Activated CD8-positive, alpha-beta memory T cell treated with anti-CD3 and anti-CD28 coated beads, Interleukin-2, amount 50 U/mL, for 24 hours (primary cell): ENCODE data around the gene ZNF414.
"Not testable (repeated sequence)": the region's sequence is repeated elsewhere in the genome, so short reads cannot be mapped to it uniquely, and the experiment has no call there.

Experiments used
- DNase-seq: peaks from one replicate; pipeline ENCODE4 v3.0.0-alpha.2; 2020; ENCODE audit errors: extremely low read depth

The ZNF414 gene

DNA sequence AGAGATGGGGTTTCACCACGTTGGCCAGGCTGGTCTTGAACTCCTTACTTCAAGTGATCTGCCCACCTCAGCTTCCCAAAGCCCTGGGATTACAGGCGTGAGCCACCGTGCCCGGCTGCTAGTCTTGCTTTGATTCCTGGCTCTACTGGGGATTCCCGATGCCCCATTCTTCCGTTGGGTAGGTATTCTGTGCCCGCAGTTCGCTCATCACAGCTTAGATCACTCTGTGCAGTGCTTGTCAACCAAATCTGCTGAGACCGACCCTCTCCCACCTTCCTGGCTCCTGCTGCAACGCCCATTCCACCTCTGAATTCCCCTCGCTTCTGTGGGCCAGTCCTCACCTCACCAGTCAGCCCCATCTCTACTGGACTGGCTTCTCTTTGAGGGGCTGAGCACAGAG lies 4.6 kb upstream of the ZNF414 start:
- DNase-seq = no peak

GRCh38 chr19:8517551-8518442 lies 3.8 kb upstream of the ZNF414 start:
- DNase-seq = peak; percentile 13

GRCh38 chr19:8515317-8515716 lies 1.4 kb upstream of the ZNF414 start:
- peak; percentile 39 for DNase-seq

GRCh38 chr19:8514505-8515009 lies 590 bp upstream of the ZNF414 start:
- not testable (repeated sequence) for DNase-seq

DNA sequence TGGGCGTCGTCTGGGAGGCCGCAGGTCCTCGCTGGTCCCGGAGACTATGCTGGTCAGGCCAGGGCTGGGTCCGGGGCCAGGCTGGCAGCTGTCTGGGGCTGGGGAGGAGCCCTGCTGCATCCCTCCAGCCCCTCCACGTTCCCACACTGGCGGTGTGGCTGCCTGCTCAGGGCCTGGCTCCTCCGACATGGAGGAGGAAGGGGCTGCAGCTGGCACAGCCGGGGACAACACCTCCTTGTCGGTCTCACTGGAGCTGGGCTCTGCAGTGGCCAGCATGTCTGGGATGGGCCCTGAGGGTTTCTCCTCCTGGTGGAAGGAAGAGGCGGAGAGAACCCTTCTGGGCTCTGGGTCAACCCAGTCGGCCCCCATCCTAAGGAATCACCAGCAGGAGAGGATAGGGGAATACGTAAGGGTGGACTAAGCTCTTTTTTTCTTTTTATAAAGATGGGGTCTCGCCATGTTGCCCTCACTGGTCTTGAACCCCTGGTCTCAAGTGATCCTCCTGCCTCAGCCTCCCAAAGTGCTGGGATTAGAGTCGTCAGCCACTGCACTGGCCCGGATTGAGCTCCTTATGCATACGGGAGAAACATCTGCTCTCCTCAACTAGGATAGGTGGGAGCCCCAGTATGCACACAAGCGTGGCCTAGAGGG lies 806 bp downstream of the ZNF414 start:
- DNase-seq = no peak

DNA sequence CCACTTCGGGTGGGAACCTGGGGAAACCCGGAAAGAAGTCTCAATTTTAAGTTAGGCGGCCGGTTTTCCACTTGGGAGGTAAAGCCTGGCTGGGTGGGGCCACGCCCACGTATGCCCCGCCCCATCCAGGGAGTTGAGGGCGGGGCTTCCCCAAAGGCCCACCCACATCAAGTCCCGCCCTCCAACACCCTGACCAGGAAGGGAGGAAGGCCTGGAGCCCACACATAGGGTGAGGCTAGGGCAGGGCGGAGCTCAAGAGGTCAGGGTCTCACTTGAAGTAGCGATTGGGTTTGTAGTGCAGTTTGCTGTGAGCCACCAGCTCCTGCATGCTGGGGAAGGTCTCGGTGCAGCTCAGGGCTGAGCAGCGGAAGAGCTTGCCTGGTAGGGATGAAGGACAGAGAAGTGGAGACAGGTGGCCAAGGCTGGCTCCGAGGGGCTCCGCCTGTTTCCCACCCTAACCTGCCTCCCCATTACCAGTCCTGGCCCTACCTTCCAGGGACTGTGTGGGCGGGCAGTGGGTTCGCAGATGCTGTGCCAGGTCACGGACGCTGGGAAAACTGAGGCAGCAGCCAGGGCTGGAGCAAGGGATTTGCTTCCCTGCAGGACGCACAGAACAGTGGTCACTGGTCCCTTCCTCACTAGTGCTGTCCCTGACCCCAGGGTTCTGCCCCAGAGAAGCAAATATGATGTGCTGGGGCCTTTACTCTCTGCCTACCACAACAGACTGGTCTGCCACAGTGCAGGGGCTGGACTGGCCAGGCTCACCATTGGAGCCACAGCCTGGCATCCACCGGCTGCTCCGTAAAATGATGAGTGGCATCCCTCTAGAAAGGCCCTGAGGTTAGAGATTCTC lies 1.6 kb downstream of the ZNF414 start:
- no peak for DNase-seq

GRCh38 chr19:8511573-8512101 lies 2.3 kb downstream of the ZNF414 start:
- DNase-seq = no peak

DNA sequence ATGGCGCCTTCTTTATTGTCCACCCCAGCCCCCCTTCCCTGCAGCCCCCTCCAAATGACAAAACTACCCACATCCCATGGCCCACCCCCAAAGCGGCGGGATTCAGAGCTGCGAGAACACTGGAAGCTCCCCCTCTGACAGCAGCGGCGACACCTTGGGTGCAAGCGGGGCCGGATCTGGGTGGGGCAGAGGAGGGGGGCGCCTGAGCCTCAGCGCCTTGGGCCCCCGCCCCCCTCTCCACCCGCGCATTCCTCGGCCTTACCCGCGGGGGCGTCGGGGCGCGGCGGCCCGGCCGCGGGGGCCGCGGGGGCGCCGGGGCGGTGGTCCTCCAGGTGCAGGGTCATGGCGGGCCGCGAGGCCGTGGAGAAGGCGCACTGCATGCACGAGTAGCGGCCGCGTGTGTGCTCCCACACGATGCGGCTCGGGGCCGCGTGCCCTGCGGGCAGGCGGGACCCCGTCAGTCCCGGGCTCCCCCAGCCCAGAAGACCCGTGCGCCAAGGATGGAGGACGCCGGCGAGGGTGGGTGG lies 3.3 kb downstream of the ZNF414 start:
- DNase-seq = no peak

DNA sequence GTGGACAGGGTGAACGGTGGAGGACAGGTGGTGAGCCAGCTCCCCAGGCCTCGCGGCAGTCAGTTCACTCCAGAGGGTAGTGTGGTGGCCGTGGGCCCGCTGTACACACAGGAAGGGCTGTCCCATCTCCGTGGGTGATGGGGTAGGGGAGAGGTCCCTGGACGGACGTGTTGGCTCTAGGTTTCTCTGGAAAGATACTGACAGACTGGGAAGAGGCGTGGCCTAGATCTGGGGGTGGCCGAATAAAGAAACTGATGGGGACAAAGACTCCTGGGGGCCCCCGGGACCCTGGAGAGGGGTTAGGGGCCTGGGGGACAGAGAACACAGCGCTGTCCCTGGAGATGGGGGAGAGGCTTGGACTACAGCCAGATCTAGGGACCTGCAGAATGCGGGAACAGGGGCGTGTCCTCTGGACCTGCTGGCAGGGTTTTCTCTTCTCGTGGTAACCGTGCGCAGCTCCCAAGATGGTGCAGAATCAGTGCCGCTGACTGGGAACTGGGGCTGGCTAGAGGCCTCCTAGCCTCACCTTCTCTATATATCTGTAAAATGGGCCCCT lies 7.5 kb downstream of the ZNF414 start:
- DNase-seq = no peak

GRCh38 chr19:8505680-8506401 lies 8.1 kb downstream of the ZNF414 start:
- DNase-seq = no peak

DNA sequence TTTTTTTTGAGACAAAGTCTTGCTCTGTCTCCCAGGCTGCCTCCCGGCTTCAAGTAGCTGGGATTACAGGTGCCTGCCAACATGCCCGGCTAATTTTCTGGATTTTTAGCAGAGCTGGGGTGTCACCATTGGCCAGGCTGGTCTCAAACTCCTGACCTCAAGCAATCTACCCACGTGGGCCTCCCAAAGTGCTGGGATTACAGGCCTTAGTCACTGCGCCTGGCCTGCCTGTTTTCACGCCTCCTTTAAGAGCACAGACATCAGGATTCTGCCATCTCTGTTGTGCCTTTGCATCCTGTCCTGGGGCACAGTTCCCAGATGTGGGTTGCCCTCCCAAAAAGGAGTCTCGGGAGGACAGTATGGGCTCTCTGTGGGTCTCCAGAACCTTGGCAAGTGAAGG lies 9.0 kb downstream of the ZNF414 start:
- DNase-seq = no peak

DNA sequence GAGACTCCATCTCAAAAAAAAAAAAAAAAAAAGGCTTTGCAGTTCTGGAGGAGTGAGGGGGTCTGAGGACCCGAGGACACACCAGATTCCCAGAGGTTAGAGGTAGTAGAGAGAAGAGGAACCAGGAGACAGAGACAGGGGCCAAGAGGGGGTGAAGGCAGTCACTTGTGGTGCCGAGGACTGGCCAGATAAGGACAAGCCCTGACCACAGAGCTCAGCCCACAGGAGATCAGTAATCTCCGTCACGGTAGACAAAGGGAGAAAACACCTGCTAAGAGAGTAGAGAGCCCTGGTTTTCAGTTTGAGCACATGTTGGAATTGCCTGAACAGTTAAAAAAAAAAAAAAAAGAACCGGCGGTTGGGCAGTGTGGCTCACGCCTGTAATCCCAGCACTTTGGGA lies 9.8 kb downstream of the ZNF414 start:
- DNase-seq = no peak

GRCh38 chr19:8503510-8503909 lies 10.5 kb downstream of the ZNF414 start:
- no peak for DNase-seq

GRCh38 chr19:8501981-8502380 lies 12.0 kb downstream of the ZNF414 start:
- DNase-seq = no peak

- DNase-seq = no peak
Measured at GRCh38 chr19:8501516-8501915, 12.5 kb downstream of the ZNF414 start.

DNA sequence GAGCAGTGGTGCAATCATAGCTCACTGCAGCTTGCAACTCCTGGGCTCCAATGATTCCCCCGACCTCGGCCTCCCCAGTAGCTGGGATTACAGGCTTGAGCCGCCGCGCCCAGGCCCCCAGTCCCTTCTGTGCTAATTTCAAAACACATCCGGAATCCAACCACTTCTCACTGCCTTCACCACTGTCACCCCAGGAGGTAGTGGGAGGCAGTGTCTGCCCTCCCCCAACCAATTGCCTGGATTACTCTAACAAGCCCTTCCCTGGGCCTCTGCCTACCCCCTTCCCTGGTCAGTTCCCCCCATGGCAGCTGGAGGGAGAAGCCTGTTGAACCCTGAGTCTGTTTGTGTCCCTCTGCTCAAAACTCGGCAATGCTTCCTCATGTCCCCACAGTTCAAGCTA lies 13.8 kb downstream of the ZNF414 start:
- no peak for DNase-seq

DNA sequence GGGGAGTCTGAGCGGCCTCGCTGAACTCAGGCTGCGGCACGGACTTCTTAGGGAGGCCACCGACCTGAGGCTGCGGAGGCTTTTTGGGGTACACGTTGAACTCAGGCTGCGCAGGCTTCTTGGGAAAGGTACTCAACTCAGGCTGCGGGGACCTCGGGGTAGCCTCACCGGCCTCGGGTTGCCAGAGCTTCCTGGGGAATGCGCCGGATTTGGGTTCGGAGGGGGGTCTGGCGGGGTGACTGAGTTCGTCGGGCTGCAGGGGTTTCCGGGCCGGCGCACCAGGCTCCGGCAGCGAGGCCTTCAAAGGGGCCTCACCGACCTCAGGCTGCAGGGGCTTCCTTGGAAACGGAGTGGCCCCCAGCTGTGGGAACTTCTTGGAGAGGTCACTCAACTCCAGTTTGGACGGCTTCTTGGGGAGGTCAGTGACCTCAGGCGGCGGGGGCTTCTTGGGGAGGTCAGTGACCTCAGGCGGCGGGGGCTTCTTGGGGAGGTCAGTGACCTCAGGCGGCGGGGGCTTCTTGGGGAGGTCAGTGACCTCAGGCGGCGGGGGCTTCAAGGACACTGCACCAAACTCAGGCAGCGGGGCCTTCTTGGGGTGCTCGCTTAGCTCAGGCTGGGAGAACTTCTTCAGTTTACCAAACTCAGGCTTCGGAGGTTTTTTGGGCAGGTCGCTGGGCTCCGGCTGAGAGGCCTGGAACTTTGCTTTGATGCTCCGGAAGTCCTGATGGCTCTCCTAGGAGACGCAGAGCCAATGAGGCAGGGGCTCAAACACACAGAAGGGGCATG lies 14.7 kb downstream of the ZNF414 start:
- no peak for DNase-seq

- no peak for DNase-seq
Measured at GRCh38 chr19:8498295-8498694, 15.7 kb downstream of the ZNF414 start.

DNA sequence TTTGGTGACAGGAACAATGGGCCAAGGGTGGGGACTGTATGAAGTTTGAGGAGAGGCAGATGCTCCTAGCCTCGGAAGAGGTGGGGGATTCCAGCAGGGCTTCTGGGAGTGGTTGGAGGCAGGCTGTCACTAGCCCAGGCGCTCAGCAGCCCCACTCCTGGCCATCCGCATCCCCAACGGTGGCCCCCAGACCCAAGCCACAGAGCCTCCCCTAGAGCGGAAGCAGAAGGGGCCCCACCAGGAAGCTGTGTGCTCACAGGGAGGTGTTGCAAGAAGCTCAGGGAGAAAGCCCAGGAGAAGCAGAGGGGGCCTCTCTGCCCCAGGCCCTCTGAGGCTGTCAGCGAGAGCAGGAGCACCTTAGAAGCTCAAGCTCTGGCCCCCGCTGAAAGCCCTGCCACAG lies 19.8 kb downstream of the ZNF414 start:
- DNase-seq = no peak

- no peak for DNase-seq
Measured at GRCh38 chr19:8491574-8491973, 22.4 kb downstream of the ZNF414 start.
